Measurements from ENCODE around the gene ARL8B. TPM values are rescaled to one million over a fixed set of nuclear protein-coding genes. Genes with fewer than 3 reads are reported as not detected.

ARL8B gene
- total RNA-seq, 4 donors from 2014 or later, result 60.3 to 74.4 (median 66.0) TPM

DNA sequence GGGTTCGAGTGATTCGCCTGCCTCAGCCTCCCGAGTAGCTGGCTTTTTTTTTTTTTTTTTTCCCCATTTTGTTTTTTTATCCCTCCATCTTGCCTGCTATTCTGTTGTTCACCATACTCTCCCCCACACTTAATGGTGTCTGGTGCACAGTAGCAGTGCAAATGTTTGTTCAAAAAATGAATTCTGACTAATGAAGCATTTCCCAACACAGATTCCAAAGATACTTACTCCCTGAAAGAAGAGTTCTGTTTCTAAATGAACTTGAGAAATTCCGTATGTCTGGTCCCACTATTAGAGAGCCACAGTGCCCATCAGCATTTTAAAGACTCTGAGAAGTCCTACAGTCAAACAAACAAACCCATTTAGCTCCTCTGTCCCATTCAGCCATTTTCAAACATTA lies 74.9 kb downstream of the ARL8B start:
- whole genome bisulfite sequencing, result 77% methylated on average over 4 of the region's 4 CpGs
- Histone ChIP-seq H3K4me3 (no peak overlapping the region), H3K27me3 (no peaks in the 10 kb centered on the region), H3K36me3 (peaks cover 28% of the 10 kb centered on the region), H3K27ac (peak overlapping the region; percentile 78), H3K4me1 (peaks cover 72% of the 10 kb centered on the region), H3K9me3 (no peaks in the 10 kb centered on the region)
- DNase-seq (ENCODE audit: low spot score in 2 of 2), result no peak
- TF ChIP-seq EP300 (IDR thresholded peaks at IDR 0.05) (no peak), POLR2A (IDR thresholded peaks at IDR 0.05) (no peak), POLR2AphosphoS5 (IDR thresholded peaks at IDR 0.05) (no peak)
- TF ChIP-seq, protein P1, sequence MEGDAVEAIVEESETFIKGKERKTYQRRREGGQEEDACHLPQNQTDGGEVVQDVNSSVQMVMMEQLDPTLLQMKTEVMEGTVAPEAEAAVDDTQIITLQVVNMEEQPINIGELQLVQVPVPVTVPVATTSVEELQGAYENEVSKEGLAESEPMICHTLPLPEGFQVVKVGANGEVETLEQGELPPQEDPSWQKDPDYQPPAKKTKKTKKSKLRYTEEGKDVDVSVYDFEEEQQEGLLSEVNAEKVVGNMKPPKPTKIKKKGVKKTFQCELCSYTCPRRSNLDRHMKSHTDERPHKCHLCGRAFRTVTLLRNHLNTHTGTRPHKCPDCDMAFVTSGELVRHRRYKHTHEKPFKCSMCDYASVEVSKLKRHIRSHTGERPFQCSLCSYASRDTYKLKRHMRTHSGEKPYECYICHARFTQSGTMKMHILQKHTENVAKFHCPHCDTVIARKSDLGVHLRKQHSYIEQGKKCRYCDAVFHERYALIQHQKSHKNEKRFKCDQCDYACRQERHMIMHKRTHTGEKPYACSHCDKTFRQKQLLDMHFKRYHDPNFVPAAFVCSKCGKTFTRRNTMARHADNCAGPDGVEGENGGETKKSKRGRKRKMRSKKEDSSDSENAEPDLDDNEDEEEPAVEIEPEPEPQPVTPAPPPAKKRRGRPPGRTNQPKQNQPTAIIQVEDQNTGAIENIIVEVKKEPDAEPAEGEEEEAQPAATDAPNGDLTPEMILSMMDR (IDR thresholded peaks at IDR 0.05), result no peak

DNA sequence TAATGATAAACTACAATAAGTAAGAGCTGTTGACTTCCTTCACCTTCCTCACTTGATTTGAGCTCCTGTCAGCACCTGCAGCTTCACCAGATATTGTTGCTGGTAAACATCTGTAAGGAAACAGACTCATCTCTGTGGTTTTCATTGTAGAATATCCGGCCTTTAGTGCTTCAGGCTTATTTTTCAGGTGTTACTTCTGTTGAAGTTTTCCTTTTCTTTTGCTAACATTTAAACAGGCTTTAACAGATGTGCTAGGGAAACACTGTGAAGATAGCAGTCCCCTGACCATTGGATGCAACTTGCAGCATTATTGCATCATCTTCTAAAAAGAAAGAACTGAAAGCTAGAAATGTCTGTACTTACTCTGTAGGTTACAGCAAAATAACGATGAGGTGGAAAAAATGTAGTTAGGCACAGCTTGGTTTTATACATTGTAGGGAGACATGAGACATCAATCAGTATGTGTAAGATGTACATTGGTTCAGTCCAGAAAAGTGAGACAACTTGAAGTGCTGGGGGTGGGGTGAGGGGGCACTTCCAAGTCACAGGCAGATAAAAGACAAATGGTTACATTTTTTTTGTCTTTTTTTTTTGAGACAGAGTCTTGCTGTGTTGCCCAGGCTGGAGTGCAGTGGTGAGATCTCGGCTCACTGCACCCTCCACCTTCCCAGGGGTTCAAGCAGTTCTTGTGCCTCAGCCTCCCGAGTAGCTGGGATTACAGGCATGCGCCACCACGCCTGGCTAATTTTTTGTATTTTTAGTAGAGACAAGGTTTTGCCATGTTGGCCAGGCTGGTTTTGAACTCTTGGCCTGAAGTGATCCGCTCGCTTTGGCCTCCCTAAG lies 75.6 kb downstream of the ARL8B start:
- Histone ChIP-seq H3K4me3 (no peak overlapping the region), H3K27me3 (no peaks in the 10 kb centered on the region), H3K4me1 (peaks cover 65% of the 10 kb centered on the region), H3K9me3 (no peaks in the 10 kb centered on the region), H3K36me3 (peaks cover 35% of the 10 kb centered on the region), H3K27ac (peak overlapping the region; percentile 78)
- TF ChIP-seq POLR2AphosphoS5 (IDR thresholded peaks at IDR 0.05) (no peak), EP300 (IDR thresholded peaks at IDR 0.05) (no peak)
- TF ChIP-seq, protein P1 (IDR thresholded peaks at IDR 0.05), result no peak
- 88% methylated on average over 8 of the region's 8 CpGs for WGBS
- no peak for DNase-seq (ENCODE audit: low spot score in 2 of 2)

DNA sequence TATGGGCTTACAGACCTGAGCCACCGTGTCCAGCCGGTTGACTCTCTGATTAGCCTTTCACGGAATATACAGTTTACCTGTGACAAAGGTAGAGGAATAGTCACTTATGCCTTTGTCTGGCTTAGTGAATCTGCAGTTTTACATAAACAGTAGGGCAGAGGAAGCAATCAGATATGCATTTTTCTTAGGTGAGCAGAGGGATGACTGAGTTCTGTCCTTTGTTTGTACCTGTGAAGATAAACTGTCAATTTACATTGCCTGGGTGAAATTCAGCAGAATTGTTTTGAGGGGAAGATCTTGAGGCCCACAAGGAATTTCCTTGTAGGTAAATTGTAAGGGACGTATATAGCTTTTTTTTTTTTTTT lies 76.2 kb downstream of the ARL8B start:
- no peak for DNase-seq (ENCODE audit: low spot score in 2 of 2)
- Histone ChIP-seq H3K4me1 (peaks cover 59% of the 10 kb centered on the region), H3K27ac (peak overlapping the region; percentile 78), H3K9me3 (no peaks in the 10 kb centered on the region), H3K27me3 (no peaks in the 10 kb centered on the region), H3K36me3 (peaks cover 41% of the 10 kb centered on the region), H3K4me3 (no peak overlapping the region)
- 92% methylated on average over 4 of the region's 4 CpGs for WGBS
- TF ChIP-seq, protein P1 (IDR thresholded peaks at IDR 0.05), result no peak
- TF ChIP-seq POLR2AphosphoS5 (IDR thresholded peaks at IDR 0.05) (no peak), POLR2A (IDR thresholded peaks at IDR 0.05) (no peak), EP300 (IDR thresholded peaks at IDR 0.05) (no peak)

DNA sequence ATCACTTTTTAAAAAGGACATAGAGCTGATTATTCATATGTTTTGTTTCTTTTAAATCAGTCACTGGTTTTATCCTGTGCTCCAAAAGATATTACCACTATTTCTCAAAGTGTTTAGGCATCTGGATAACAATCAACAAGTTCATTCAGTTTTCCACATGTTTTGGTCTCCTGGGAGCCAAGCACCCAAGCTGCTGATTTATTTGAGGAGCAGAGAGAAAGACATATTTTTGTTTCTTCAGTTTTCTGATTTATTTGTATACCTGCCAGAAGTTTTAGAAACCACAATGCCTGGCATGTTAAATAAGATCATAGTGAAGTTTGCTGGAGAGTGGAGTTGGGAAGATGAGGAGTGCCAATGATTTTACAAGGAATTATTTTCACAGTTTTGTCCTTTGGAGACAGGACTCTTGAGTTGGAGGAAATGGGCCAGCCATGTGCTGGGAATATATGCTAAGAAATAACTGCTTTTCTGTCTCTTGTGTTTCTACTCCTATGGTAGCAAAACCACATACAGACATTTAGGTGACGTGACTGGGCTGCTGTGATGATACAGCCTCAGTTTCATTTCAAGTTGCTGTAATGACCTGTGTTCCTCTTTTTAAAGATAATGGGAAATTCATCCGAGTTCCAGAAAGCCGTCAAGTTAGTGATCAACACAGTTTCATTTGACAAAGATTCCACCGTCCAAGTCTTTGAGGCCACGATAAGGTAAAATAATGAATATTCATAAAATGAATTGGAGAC lies 77.1 kb downstream of the ARL8B start:
- Histone ChIP-seq H3K36me3 (peaks cover 49% of the 10 kb centered on the region), H3K27me3 (no peaks in the 10 kb centered on the region), H3K27ac (no peak overlapping the region), H3K4me3 (no peak overlapping the region), H3K9me3 (no peaks in the 10 kb centered on the region), H3K4me1 (peaks cover 52% of the 10 kb centered on the region)
- DNase-seq (ENCODE audit: low spot score in 2 of 2), result no peak
- WGBS, result 73% methylated on average over 5 of the region's 5 CpGs
- TF ChIP-seq, protein P1 (IDR thresholded peaks at IDR 0.05), result no peak
- TF ChIP-seq POLR2AphosphoS5 (IDR thresholded peaks at IDR 0.05) (no peak), POLR2A (IDR thresholded peaks at IDR 0.05) (no peak), EP300 (IDR thresholded peaks at IDR 0.05) (no peak)

DNA sequence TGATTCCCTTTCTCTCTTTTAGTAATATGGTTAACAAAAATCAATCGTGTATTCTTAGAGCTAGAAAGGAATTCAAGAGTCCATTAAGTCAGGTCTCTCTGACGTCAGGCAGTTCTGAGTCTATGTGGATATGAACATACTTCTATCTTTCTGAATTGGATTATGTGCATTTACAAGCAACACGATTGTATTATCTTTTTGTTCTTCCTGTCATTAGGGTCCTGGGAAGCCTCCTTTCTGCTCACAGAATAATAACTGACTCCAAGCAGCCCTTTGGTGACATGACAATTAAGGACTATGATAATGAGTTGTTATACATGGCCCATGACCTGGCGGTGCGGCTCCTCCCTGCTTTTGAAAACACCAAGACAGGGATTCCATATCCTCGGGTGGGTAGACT lies 79.4 kb downstream of the ARL8B start:
- H3K9me3 ChIP-seq, result no peaks in the 10 kb centered on the region
- 90% methylated on average over 6 of the region's 6 CpGs for WGBS
- no peak overlapping the region for H3K4me3 ChIP-seq
- TF ChIP-seq POLR2A (IDR thresholded peaks at IDR 0.05) (no peak), POLR2AphosphoS5 (IDR thresholded peaks at IDR 0.05) (no peak), EP300 (IDR thresholded peaks at IDR 0.05) (no peak)
- TF ChIP-seq, protein P1 (IDR thresholded peaks at IDR 0.05), result no peak
- peaks cover 73% of the 10 kb centered on the region for H3K36me3 ChIP-seq
- peaks cover 29% of the 10 kb centered on the region for H3K4me1 ChIP-seq
- DNase-seq (ENCODE audit: low spot score in 2 of 2), result no peak
- H3K27ac ChIP-seq, result no peak overlapping the region
- H3K27me3 ChIP-seq, result no peaks in the 10 kb centered on the region
